ENCODE results near the gene BYSL.
A peak's percentile ranks its signal among the peaks of the same experiment; 100 is the strongest.

BYSL gene, protein sequence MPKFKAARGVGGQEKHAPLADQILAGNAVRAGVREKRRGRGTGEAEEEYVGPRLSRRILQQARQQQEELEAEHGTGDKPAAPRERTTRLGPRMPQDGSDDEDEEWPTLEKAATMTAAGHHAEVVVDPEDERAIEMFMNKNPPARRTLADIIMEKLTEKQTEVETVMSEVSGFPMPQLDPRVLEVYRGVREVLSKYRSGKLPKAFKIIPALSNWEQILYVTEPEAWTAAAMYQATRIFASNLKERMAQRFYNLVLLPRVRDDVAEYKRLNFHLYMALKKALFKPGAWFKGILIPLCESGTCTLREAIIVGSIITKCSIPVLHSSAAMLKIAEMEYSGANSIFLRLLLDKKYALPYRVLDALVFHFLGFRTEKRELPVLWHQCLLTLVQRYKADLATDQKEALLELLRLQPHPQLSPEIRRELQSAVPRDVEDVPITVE

DNA sequence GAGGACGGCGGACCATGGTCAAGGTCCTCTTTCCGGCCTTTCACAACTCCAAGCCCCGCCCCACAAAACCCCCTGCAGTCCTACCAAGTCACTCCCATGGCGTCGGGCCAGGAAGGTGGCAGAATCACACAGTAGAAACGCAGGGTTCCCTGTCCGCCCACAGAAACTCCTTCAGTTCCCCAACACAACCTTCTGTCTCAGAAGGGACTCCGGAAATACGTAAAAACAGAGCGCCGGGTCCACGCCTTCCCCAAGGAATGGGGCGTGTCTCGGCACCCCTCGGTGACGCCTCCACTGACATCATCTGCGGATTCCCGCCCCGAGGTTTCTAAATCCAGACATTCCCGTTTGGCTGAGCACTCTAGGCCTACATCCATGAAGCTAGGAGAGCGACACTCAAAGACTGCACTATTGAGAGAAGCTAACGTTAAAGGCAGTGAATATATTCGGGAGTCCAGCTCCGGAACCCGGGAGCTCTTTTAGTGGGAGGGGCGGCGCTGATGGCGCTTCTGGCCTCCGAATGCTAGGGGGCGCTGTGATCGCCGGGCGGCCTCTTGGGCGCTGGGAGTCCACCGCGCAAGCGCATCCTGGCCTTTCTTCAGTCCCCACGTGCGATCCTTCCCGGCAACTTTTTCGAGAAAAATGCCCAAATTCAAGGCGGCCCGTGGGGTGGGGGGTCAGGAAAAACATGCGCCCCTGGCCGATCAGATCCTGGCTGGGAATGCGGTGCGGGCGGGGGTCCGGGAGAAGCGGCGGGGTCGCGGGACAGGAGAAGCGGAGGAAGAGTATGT lies at the start of gene BYSL, which contains the start of gene MED20:
TSS of gene BYSL (plus strand) at position 579 of the 791 bp plus-strand sequence. CDS start at position 643, 64 bp downstream.
TSS of gene MED20 (minus strand) at position 219 of the 791 bp plus-strand sequence. CDS start at position 98, 121 bp downstream.
- DNase-seq = peak; percentile 92

DNA sequence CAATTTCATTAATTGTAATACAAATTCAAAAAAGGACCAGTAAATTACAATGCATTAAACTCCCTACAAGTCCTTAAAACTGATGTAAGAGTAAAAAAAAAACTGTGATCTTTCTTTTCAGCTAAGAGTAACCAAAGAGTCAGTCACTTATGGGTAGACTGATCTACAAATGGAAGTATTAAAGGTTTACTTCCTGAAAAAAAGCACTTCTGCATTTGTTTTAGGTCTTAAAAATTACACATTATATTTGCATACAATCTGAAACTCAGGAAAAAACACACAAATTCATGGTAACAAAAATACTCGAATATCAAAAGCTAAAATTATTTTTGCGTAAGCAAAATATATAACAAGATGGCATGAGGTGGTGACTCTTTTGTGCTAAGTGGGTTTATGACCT lies 49.6 kb upstream of the BYSL start:
- no peak for DNase-seq

DNA sequence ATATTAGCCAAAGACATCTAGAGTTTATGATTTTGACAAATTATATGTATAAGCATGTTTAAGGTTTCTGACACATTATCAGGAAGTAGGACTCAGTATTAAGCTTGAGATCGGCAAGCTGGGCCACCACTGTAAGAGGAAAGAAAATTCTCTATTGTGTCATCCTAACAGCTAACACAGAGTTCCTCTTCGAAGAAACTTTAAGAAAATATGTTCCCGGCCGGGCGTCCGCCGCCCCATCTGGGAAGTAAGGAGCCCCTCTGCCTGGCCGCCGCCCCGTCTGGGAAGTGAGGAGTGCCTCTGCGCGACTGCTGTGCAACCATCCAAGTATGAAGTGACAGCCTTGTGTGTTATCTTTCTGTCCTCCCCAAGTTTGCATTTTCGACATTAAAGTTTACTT lies 49.2 kb upstream of the BYSL start:
- DNase-seq = no peak

GRCh38 chr6:41874741-41875140 lies 46.6 kb upstream of the BYSL start:
- no peak for DNase-seq

- DNase-seq = no peak
Measured at GRCh38 chr6:41877051-41877680, 44.1 kb upstream of the BYSL start.

- peak; percentile 67 for DNase-seq
Measured at GRCh38 chr6:41878246-41878645, 43.1 kb upstream of the BYSL start.

GRCh38 chr6:41878961-41879405 lies 42.3 kb upstream of the BYSL start:
- DNase-seq = peak; percentile 75

GRCh38 chr6:41881506-41881905 lies 39.8 kb upstream of the BYSL start:
- no peak for DNase-seq

GRCh38 chr6:41884957-41885356 lies 36.3 kb upstream of the BYSL start:
- DNase-seq = no peak

DNA sequence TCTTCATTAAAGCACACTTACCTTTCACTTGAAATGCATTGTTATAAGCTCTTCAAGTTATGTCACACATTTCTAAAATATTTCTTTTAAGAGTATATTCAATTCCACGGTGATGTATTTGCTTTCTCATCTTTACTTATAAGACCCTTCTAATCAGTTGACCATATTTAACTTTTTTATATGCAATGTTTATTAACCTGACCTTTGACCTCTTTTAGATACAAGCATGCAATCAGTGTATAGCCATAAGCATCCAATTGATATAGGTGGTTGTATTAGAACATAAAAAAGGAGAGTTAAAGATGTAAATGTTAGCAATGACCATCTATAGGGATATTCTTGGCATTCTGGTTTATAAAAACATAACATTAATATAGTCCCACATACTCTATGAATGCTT lies 35.4 kb upstream of the BYSL start:
- no peak for DNase-seq

DNA sequence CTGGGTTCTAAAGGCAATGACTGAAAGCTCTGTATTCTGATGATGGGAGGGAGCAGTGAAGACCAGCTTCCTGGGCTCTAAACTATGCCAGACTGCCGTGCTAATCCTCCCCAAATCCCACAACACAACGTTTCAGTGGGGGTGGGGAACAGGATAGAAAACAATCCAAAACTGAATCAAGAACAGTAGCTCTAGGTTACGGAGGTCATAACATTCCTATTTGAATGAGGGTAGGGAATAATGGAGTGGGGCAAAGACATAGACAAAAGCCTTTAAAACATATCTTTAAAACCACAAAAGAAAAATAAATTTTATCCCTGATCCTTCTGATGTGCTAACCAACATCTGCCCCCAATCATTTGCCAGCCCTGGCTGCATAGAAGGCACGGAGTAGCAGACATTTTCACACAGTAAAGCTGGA lies 34.0 kb upstream of the BYSL start:
- no peak for DNase-seq

DNA sequence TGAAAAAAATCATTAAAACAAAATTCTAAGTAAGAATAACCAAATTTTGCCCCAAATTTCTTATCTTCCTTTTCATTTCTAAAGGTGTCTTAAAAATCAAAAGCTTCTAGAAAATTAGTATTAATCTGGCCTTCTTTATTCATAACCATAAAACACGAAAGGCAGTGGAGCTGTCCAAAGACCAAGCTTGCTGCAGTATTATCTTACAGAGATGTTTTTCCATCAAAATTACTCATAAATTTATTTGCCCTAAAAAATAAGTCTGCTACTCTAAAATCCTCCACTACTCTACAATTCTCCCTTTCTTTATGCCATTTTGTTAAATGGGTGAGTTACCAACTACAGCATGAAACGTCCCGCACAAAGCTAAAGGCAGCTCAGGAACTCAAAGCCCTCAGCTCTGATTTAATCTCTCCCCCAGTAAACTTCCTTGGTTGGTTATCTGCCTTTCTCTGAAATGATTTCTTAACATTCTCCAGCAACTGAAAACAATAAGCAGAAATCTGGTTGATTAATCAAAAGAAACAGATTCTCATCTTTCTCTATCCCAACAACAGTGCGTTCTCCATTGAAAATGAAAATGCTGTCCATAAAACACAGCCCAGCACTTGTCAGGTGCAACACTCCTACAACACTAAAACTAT lies 28.3 kb upstream of the BYSL start:
- DNase-seq = no peak

DNA sequence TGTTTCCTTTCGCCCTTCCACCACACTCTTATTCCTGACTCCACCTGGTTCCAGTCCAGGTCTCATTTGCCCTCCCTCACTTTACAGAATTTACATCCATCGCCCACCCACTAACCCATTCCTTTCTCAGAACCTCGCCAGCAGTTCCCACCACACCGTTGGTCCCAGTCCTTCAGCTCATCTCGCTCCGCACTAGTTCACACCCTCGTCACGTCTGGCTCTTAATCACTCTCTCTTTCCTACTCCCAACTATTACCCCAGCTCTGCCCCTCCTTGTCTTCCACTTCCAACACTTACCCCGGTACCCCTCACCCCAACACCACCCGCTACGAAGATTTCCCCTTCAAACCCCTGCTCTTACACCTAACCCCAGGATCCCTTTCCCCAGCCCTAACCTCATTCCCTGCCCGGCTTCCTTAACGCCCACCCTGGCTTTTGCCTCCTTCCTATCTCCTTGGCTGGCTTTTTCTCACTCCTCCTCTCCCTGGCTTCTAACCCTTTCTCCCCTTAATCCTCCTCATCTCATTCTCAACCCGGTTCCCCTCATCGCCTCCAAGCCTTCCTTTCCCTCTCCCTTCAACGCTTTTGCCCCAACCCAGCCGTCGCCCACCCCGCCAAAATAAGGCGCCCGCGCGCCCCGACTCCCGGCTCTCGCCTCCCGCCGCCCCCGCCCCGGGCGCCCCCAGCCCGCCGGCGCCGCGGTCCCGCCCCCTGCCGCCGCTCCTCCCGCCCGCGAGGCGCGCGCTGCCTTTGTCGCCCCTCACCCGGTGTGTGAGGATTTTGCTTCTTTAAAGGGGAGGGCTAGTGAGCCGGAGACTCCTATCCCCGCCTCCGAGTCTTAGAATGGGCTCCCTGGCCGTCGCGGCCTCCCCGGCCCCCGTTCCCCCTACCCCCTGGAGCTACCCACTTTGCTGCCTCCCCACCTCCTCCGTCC lies 26.7 kb upstream of the BYSL start:
- DNase-seq = no peak

DNA sequence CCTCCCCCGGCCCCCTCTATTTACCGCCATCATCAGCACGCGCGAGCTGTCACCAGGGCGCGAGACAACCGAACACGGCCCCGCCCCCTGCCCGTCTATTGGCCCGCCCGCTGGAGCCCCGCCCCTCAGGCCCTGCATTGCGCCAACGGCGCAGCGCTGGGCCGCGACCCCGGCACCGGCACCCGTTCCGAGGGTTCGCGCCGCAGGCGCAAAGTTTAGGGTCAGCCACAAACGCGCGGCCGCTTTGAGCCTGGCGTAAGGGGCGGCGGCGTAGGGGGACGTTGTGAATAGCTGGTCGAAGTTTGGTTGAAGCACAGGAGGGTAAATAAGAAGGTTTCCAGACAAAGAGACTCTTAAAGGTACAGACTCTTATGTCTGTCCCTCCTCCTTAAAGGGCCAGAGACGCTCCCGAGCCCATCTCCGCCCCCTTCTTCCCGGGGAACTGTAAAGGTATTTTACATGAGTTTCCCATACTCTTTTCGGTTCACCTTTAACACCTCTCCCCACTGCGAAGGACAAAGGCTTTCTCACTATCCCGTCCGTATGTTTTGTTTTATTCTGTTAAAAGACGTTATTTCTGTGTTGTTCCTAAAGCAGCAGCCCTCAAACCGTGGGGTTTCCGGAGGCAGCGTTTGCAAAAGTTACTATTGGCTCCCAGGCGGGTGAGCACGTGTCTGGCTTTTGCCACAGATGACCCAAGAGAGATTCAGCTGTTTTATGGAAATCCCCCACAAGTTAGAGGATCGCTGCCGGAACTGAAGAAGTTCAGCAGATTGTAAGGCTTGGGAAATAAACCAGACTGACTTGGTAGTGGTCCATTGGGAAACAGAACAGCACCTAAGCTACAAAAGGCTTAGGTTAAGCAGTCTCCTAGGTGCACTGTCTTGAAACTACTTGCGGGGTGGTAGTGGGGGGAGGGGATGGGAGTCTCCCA lies 25.7 kb upstream of the BYSL start, which contains the start of gene USP49:
TSS of gene USP49 (minus strand) at position 76 of the 934 bp plus-strand sequence. CDS start 88,392 bp downstream, outside the sequence.
- DNase-seq = peak; percentile 69

GRCh38 chr6:41896281-41896680 lies 25.0 kb upstream of the BYSL start:
- no peak for DNase-seq

- DNase-seq = no peak
Measured at GRCh38 chr6:41900861-41901260, 20.4 kb upstream of the BYSL start.

DNA sequence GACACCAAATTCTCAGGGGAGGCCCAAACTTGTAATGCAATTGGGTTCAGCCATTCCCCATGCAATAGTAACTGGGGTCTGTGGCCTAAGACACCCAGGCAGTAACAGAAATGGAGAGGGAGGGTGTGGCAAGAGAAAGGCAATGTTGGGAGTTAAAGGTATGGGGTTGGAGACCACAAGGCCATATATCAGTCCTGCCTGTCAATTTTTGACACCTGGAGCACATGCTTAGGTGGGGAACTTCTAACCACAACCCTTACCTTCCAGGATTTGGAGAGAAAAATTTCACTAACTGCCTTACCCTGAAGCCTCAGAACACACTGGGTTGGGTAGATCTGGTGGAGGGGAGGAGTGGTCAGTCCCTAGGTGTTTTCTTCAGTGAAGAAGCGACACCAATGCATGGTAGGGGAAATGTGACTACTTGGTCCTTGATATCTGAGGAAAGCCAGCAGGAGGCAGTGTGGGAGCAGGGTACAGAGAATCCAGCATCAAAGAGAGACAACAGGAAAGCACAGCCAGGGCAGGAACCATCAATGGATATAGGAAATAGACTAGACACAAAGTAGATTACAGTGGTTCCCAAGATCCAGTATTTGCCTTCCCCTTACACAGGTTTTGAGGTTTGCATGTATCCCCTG lies 19.3 kb upstream of the BYSL start:
- peak; percentile 34 for DNase-seq

DNA sequence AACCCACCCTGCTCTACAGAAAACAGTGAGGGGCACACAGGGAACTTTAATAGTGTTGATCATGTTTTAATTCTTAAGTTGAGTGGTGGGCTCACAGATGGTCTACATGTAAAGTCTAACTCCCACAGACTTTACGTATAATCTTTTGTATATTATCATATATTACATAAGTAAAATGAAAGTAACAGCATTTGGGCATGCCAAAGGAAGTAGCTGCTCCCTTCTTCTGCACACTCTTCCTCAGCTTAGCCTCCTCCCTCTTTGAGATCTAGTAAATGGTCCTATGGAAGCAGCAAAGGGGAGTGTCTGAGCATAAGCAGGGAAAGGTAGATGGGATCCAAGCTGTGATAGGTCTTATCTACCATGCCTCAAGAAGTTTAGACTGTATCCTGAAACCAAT lies 11.6 kb upstream of the BYSL start:
- DNase-seq = no peak

DNA sequence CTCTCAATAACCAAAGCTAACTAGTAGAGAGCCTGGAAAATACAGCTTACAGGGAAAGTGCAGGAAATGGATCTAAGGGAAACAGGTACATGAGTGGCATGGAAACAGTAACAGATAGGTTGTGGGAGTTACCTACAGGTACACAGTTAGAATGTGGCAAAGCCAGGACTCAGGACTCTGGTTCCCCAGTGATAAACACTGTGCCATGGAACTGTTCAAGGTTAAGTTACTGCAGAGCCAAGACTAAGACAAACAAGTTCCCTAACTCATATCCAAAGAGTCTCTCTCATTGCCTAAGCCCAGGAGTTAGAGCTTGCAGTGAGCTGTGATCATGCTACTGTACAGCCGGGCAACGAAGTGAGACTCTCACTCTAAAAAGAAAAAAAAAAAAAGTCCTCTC lies 7.0 kb upstream of the BYSL start:
- no peak for DNase-seq

All from HCEC 1CT (cell line).